ENCODE results near the gene RXFP2. TPM values are rescaled to one million over a fixed set of nuclear protein-coding genes. Genes with fewer than 3 reads are reported as not detected.

RXFP2 gene
- total and polyA plus RNA-seq, 2 of the 8 experiments (the other 6 are each of a cell fraction or from before 2014, with no cell fraction given): not detected

DNA sequence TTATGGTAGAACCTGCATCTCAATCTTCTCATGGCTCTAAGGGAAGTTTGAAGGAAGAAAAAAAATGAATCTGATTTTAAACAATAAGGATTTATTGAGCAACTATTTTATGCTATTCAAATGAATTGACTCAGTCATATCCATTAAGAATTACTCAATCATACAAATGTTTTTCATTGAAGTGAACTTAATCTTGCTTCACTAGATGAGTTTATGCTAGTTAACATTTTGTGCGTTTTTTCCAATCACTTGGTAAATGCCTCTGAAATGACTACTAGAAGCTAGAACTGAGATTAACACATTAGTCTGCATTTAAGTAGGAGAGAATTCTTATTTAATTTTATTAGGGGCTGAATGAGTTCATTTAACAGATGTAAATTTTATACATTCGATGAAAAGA, 25.2 kb downstream of the RXFP2 start:
- TF ChIP-seq KDM4A (IDR thresholded peaks at IDR 0.05; ENCODE audit: low read depth, low read length, severe bottlenecking) (no peak), POLR2AphosphoS5 (IDR thresholded peaks at IDR 0.05; ENCODE audit: low read depth, low read length) (no peak)
- FAIRE-seq: no peak
- Histone ChIP-seq H3K4me3 (ENCODE audit: extremely low read depth in 1 of 4, insufficient read depth in 2 of 4, low read depth in 3 of 4, low read length in 4 of 4) (no peak overlapping the region), H2AFZ (ENCODE audit: low read length) (0 out of 2 replicates have a peak overlapping the region, but pooled peaks have one; percentile 30), H3K4me1 (replicated peaks in 1 of 4; ENCODE audit: control insufficient read depth in 3 of 4, insufficient read depth in 4 of 4, low read length in 3 of 4) (no peaks in the 10 kb centered on the region; a peak in 2 of 7 replicates), H2BK15ac (ENCODE audit: low read length) (no peak overlapping the region), H2BK12ac (ENCODE audit: low read depth, low read length) (no peak overlapping the region), H3K23ac (ENCODE audit: insufficient read length) (no peak overlapping the region), H3K4ac (replicated peaks; ENCODE audit: insufficient read length, low read depth, low read length) (no peak overlapping the region), H4K5ac (ENCODE audit: insufficient read length, low read depth, low read length) (no peak overlapping the region), H3K18ac (ENCODE audit: extremely low read depth, low read length) (no peak overlapping the region), H4K91ac (replicated peaks; ENCODE audit: insufficient read length, low read length) (no peak overlapping the region), H3K79me1 (ENCODE audit: low read depth, low read length) (no peaks in the 10 kb centered on the region), H4K20me1 (replicated peaks in 1 of 2; ENCODE audit: control insufficient read depth in 1 of 2, insufficient read depth in 2 of 2, low read length in 2 of 2) (no peaks in the 10 kb centered on the region), H3K56ac (replicated peaks; ENCODE audit: insufficient read length, low read depth, low read length) (no peak overlapping the region), H3K27me3 (replicated peaks in 1 of 4; ENCODE audit: control insufficient read depth in 3 of 4, extremely low read depth in 1 of 4, insufficient read depth in 3 of 4, low read length in 3 of 4) (no peaks in the 10 kb centered on the region), H3K79me2 (ENCODE audit: control insufficient read depth in 1 of 2, insufficient read depth in 2 of 2, low read length in 2 of 2) (no peaks in the 10 kb centered on the region), H2BK120ac (replicated peaks; ENCODE audit: low read depth, low read length) (no peak overlapping the region), H3K4me2 (ENCODE audit: insufficient read depth in 1 of 2, low read depth in 2 of 2, low read length in 2 of 2) (no peak overlapping the region), H3K9me3 (ENCODE audit: insufficient read depth in 2 of 2, low read depth in 1 of 2, low read length in 1 of 2) (no peaks in the 10 kb centered on the region), H3K14ac (ENCODE audit: insufficient read length) (no peak overlapping the region), H4K8ac (ENCODE audit: extremely low read depth, insufficient read depth, low read length) (no peak overlapping the region), H3K36me3 (ENCODE audit: control insufficient read depth in 2 of 4, insufficient read depth in 4 of 4, low read length in 3 of 4) (no peaks in the 10 kb centered on the region), H3K9ac (replicated peaks in 1 of 4; ENCODE audit: extremely low read depth in 1 of 4, low read depth in 3 of 4, low read length in 3 of 4) (no peak overlapping the region), H2BK20ac (ENCODE audit: low read length) (no peak overlapping the region), H3K27ac (ENCODE audit: low read depth, low read length) (no peak overlapping the region), H3K23me2 (ENCODE audit: low read depth, low read length) (no peaks in the 10 kb centered on the region), H2AK5ac (ENCODE audit: low read depth, low read length) (no peak overlapping the region), H2BK5ac (ENCODE audit: low read depth, low read length) (no peak overlapping the region)
- WGBS, 2 experiments (ENCODE audit: extremely low coverage in 1 of 2, insufficient coverage in 1 of 2, insufficient read length in 1 of 2, insufficient replicate concordance in 2 of 2, low coverage in 1 of 2, low lambda C conversion rate in 2 of 2, missing lambda C conversion rate in 1 of 2): 75% methylated on average over 2 of the region's 2 CpGs; no CpG with 5 or more reads in 1 of the 2 experiments
- DNase-seq (ENCODE audit: low read depth in 1 of 2, low spot score in 2 of 2): no peak
- ChIA-PET CTCF (ENCODE audit: partially characterized antibody) (no interaction called here), POLR2A (ENCODE audit: partially characterized antibody) (no interaction called here)
